Bronchial epithelial cell (primary cell): Measurements from ENCODE around the gene AKT3. TPM values are rescaled to one million over a fixed set of nuclear protein-coding genes. Genes with fewer than 3 reads are reported as not detected.
A peak's percentile ranks its signal among the peaks of the same experiment; 100 is the strongest.
"Not testable (repeated sequence)": the region's sequence is repeated elsewhere in the genome, so short reads cannot be mapped to it uniquely, and the experiment has no call there.

Source experiments
- DNase-seq: peaks from one replicate; pipeline ENCODE4 v3.0.0-alpha.2; 2010; ENCODE audit warnings: low read depth
- FAIRE-seq: peaks from 2 replicates; lab custom pipeline; 2011; peaks lifted over from hg19 to GRCh38; lab: Jason Lieb, UNC
- H3K27me3 ChIP-seq: 2 replicates; pipeline ENCODE4 v1.5.1; 2011; ENCODE audit warnings: low read length; ENCODE audit not compliant: control insufficient read depth, insufficient read depth
- H3K36me3 ChIP-seq: 2 replicates; pipeline ENCODE4 v1.5.1; 2011; ENCODE audit warnings: low read length; ENCODE audit not compliant: control insufficient read depth, insufficient read depth
- H3K4me3 ChIP-seq: 2 replicates; pipeline ENCODE4 v1.5.1; 2011; ENCODE audit warnings: mild to moderate bottlenecking, low read depth, low read length, control low read depth
- total RNA-seq: library from RNA; depleted of rRNA; stranded (reverse); fragments of >200 nt; gene quantifications from 2 replicates; pipeline ENCODE4 v1.2.1, GENCODE V29; 2014
- TF ChIP-seq, protein P1 (sequence below): IDR thresholded peaks from 2 replicates; pipeline ENCODE4 v1.5.1; 2011; ENCODE audit warnings: mild to moderate bottlenecking, moderate library complexity, low read length, control low read depth, inconsistent platforms; ENCODE audit not compliant: insufficient read depth, severe bottlenecking

The AKT3 gene
- total RNA-seq, 1 donor from 2014 or later, result 7.9 TPM

DNA sequence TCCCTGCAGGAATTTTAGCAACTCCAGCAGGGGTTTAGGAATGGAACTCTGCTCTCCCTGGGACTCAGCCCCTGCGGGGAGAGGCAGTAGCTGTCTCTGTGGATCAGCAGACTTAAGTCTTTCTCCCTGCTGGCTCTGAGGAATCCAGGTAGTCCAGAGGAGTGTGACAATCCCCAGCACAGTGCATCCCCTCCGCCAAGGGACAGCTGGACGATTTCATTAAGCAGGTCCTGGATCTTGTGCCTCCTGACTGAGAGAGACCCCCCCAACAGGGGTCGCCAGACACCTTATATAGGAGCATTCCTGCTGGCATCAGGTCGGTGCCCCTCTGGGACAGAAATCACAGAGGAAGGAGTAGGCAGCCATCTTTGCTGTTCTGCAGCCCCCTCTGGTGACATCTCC lies 30.6 kb downstream of the AKT3 start:
- Histone ChIP-seq H3K4me3 (no peak overlapping the region), H3K27me3 (no peaks in the 10 kb centered on the region), H3K36me3 (no peaks in the 10 kb centered on the region)
- FAIRE-seq, result peak; percentile 52
- TF ChIP-seq, protein P1, sequence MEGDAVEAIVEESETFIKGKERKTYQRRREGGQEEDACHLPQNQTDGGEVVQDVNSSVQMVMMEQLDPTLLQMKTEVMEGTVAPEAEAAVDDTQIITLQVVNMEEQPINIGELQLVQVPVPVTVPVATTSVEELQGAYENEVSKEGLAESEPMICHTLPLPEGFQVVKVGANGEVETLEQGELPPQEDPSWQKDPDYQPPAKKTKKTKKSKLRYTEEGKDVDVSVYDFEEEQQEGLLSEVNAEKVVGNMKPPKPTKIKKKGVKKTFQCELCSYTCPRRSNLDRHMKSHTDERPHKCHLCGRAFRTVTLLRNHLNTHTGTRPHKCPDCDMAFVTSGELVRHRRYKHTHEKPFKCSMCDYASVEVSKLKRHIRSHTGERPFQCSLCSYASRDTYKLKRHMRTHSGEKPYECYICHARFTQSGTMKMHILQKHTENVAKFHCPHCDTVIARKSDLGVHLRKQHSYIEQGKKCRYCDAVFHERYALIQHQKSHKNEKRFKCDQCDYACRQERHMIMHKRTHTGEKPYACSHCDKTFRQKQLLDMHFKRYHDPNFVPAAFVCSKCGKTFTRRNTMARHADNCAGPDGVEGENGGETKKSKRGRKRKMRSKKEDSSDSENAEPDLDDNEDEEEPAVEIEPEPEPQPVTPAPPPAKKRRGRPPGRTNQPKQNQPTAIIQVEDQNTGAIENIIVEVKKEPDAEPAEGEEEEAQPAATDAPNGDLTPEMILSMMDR, result no peak
- DNase-seq, result no peak

- Histone ChIP-seq H3K4me3 (no peak overlapping the region), H3K27me3 (no peaks in the 10 kb centered on the region), H3K36me3 (no peaks in the 10 kb centered on the region)
- DNase-seq (no peak), FAIRE-seq (no peak)
- TF ChIP-seq, protein P1, result no peak
Measured at GRCh38 chr1:243818978-243819377, 31.1 kb downstream of the AKT3 start.

GRCh38 chr1:243814718-243815117 lies 35.3 kb downstream of the AKT3 start:
- Histone ChIP-seq H3K36me3 (no peaks in the 10 kb centered on the region), H3K27me3 (no peaks in the 10 kb centered on the region), H3K4me3 (no peak overlapping the region)
- DNase-seq, result no peak
- FAIRE-seq, result no peak
- TF ChIP-seq, protein P1, result no peak

- not testable (repeated sequence) for H3K36me3 ChIP-seq, DNase-seq, FAIRE-seq, H3K27me3 ChIP-seq, H3K4me3 ChIP-seq
Measured at GRCh38 chr1:243807346-243807745, 42.7 kb downstream of the AKT3 start.

GRCh38 chr1:243806310-243806709 lies 43.7 kb downstream of the AKT3 start:
- H3K36me3 ChIP-seq, result no peaks in the 10 kb centered on the region
- TF ChIP-seq, protein P1, result no peak
- H3K27me3 ChIP-seq, result no peaks in the 10 kb centered on the region
- H3K4me3 ChIP-seq, result no peak overlapping the region
- no peak for DNase-seq
- FAIRE-seq, result no peak

- no peak for FAIRE-seq
- TF ChIP-seq, protein P1, result no peak
Measured at GRCh38 chr1:243802736-243803135, 47.3 kb downstream of the AKT3 start.

More at GRCh38 chr1:243802736-243803135, 47.3 kb downstream of the AKT3 start:
- Histone ChIP-seq H3K36me3 (no peaks in the 10 kb centered on the region), H3K4me3 (no peak overlapping the region), H3K27me3 (no peaks in the 10 kb centered on the region)
- DNase-seq, result no peak
